ENCODE measurements around the gene STPG4. TPM values are rescaled to one million over a fixed set of nuclear protein-coding genes. Genes with fewer than 3 reads are reported as not detected.

The STPG4 gene
- polyA plus RNA-seq, 4 donors = 0.22 TPM; not detected in 3

GRCh38 chr2:47074691-47075090 is 80.4 kb downstream of the STPG4 start:
- no peak for DNase-seq (ENCODE audit: low read depth in 4 of 4, low spot score in 2 of 4)

- no peak for DNase-seq (ENCODE audit: low read depth in 4 of 4, low spot score in 2 of 4)
Observed at GRCh38 chr2:47073641-47074040, 81.5 kb downstream of the STPG4 start.

- DNase-seq (ENCODE audit: low read depth in 4 of 4, low spot score in 2 of 4) = no peak
Observed at GRCh38 chr2:47073217-47073616, 81.9 kb downstream of the STPG4 start.

GRCh38 chr2:47072728-47073191 is 82.3 kb downstream of the STPG4 start:
- DNase-seq (ENCODE audit: low read depth in 4 of 4, low spot score in 2 of 4) = no peak

GRCh38 chr2:47072018-47072691 is 83.0 kb downstream of the STPG4 start:
- peak in 2 of 4 donors; percentile 69 to 83 for DNase-seq (ENCODE audit: low read depth in 4 of 4, low spot score in 2 of 4)

GRCh38 chr2:47070920-47071824 is 83.9 kb downstream of the STPG4 start:
- no peak for DNase-seq (ENCODE audit: low read depth in 4 of 4, low spot score in 2 of 4)

GRCh38 chr2:47070155-47070919 is 84.8 kb downstream of the STPG4 start:
- no peak for DNase-seq (ENCODE audit: low read depth in 4 of 4, low spot score in 2 of 4)

GRCh38 chr2:47069628-47070154 is 85.4 kb downstream of the STPG4 start:
- DNase-seq (ENCODE audit: low read depth in 4 of 4, low spot score in 2 of 4) = peak in 2 of 4 donors; percentile 63 to 65

GRCh38 chr2:47068981-47069627 is 86.0 kb downstream of the STPG4 start:
- no peak for DNase-seq (ENCODE audit: low read depth in 4 of 4, low spot score in 2 of 4)

- no peak for DNase-seq (ENCODE audit: low read depth in 4 of 4, low spot score in 2 of 4)
Observed at GRCh38 chr2:47067788-47068407, 87.2 kb downstream of the STPG4 start.

GRCh38 chr2:47065771-47066380 is 89.2 kb downstream of the STPG4 start:
- DNase-seq (ENCODE audit: low read depth in 4 of 4, low spot score in 2 of 4) = no peak

- no peak for DNase-seq (ENCODE audit: low read depth in 4 of 4, low spot score in 2 of 4)
Observed at GRCh38 chr2:47065343-47065742, 89.8 kb downstream of the STPG4 start.

GRCh38 chr2:47064106-47064505 is 91.0 kb downstream of the STPG4 start:
- no peak for DNase-seq (ENCODE audit: low read depth in 4 of 4, low spot score in 2 of 4)

- DNase-seq (ENCODE audit: low read depth in 4 of 4, low spot score in 2 of 4) = no peak
Observed at GRCh38 chr2:47063538-47063930, 91.6 kb downstream of the STPG4 start.

GRCh38 chr2:47062681-47063537 is 92.2 kb downstream of the STPG4 start:
- DNase-seq (ENCODE audit: low read depth in 4 of 4, low spot score in 2 of 4) = no peak

- DNase-seq (ENCODE audit: low read depth in 4 of 4, low spot score in 2 of 4) = no peak
Observed at GRCh38 chr2:47061944-47062678, 93.0 kb downstream of the STPG4 start.

- no peak for DNase-seq (ENCODE audit: low read depth in 4 of 4, low spot score in 2 of 4)
Observed at GRCh38 chr2:47060652-47061170, 94.4 kb downstream of the STPG4 start.
